ENCODE data around the gene COL27A1.

The COL27A1 gene

GRCh38 chr9:114287763-114288192 is 132.4 kb downstream of the COL27A1 start:
- Histone ChIP-seq H3K79me1 (ENCODE audit: low read length) (peaks cover 24% of the 10 kb centered on the region), H2AK5ac (ENCODE audit: low read length) (no peak overlapping the region), H3K18ac (ENCODE audit: low read length) (peak overlapping the region; percentile 6), H4K8ac (ENCODE audit: low read depth, low read length) (no peak overlapping the region), H3K4me1 (ENCODE audit: control insufficient read depth in 1 of 2, insufficient read depth in 2 of 2, low read length in 2 of 2) (peaks cover 20 to 27% of the 10 kb centered on the region in 2 experiments), H3K79me2 (ENCODE audit: control insufficient read depth, insufficient read depth, low read length, poor library complexity) (no peaks in the 10 kb centered on the region), H2AFZ (ENCODE audit: insufficient read depth, low read length, poor library complexity) (no peak overlapping the region), H2BK5ac (ENCODE audit: low read depth, low read length, poor library complexity) (no peak overlapping the region), H3K27ac (ENCODE audit: low read depth, low read length) (peak overlapping the region; percentile 46), H2BK12ac (ENCODE audit: low read length) (peak overlapping the region; percentile 39), H3K4me2 (ENCODE audit: low read length) (no peak overlapping the region), H3K14ac (ENCODE audit: low read length) (peak overlapping the region; percentile 4), H3K4me3 (ENCODE audit: low read depth, low read length) (no peak overlapping the region), H3K23ac (ENCODE audit: low read length) (no peak overlapping the region), H3K27me3 (ENCODE audit: insufficient read depth, low read length) (no peaks in the 10 kb centered on the region), H3K36me3 (ENCODE audit: control insufficient read depth in 1 of 2, insufficient read depth in 2 of 2, low read length in 2 of 2) (peaks cover 35 to 40% of the 10 kb centered on the region in 2 experiments), H4K91ac (ENCODE audit: low read depth, low read length) (peak overlapping the region; percentile 22), H3K9ac (ENCODE audit: low read length) (no peak overlapping the region), H2BK120ac (ENCODE audit: insufficient read depth, low read length, poor library complexity) (peak overlapping the region; percentile 2), H4K12ac (ENCODE audit: low read depth, low read length) (no peak overlapping the region), H3K9me3 (ENCODE audit: insufficient read depth, low read depth, low read length) (peaks cover 8% of the 10 kb centered on the region), H3K4ac (ENCODE audit: low read depth, low read length) (no peak overlapping the region)
- no CpG with 5 or more reads among the region's 15 CpGs for WGBS (ENCODE audit: extremely low coverage, insufficient coverage, insufficient read length)
- no peak for DNase-seq

DNA sequence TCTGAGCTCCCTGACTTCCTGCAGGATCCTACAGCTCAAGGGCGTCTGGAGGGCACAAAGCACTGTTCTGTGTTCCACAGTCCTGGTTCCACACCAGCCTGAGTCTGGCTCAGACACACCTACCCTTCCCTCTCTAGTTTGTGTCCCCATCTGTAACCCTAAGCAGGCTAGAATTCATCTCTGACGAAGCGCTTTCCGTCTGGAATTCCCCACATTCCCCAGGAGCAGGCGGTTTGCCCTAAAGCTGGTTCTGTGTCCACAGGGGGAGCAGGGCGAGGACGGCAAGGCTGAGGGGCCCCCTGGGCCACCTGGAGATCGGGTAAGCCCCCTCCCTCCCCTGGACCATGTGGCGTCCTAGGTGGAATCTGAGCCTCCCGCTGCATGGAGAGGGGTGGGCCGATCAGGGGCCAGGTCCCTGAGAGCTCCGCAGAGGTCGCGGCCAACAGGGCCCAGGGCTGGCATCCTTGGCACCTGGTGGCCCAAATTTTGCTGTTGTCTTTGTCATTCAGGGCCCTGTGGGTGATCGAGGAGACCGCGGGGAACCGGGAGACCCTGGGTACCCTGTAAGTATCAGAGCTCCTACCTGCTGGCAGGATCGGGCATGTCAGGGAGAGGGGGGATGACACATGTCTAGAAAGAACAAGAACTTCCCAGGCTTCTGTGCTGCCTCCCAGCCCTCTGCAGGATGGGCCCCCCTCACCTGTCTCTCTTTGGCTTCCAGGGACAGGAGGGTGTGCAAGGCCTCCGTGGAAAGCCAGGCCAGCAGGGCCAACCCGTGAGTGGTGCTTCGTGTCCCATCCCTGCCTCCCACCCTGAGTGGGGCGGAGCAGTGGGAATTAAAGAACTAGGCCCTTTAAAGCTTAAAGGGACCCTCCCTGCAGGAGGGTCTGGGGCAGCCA is 133.1 kb downstream of the COL27A1 start:
- Histone ChIP-seq H2AK5ac (ENCODE audit: low read length) (no peak overlapping the region), H3K36me3 (ENCODE audit: control insufficient read depth in 1 of 2, insufficient read depth in 2 of 2, low read length in 2 of 2) (peaks cover 32 to 39% of the 10 kb centered on the region in 2 experiments), H3K4me1 (ENCODE audit: control insufficient read depth in 1 of 2, insufficient read depth in 2 of 2, low read length in 2 of 2) (peaks cover 20 to 24% of the 10 kb centered on the region in 2 experiments), H3K4me3 (ENCODE audit: low read depth, low read length) (no peak overlapping the region), H3K23ac (ENCODE audit: low read length) (no peak overlapping the region), H3K27ac (ENCODE audit: low read depth, low read length) (peak overlapping the region; percentile 55), H3K79me1 (ENCODE audit: low read length) (peaks cover 23% of the 10 kb centered on the region), H4K91ac (ENCODE audit: low read depth, low read length) (peak overlapping the region; percentile 37), H2BK120ac (ENCODE audit: insufficient read depth, low read length, poor library complexity) (peak overlapping the region; percentile 54), H4K12ac (ENCODE audit: low read depth, low read length) (no peak overlapping the region), H3K4me2 (ENCODE audit: low read length) (no peak overlapping the region), H2AFZ (ENCODE audit: insufficient read depth, low read length, poor library complexity) (no peak overlapping the region), H3K9ac (ENCODE audit: low read length) (no peak overlapping the region), H2BK5ac (ENCODE audit: low read depth, low read length, poor library complexity) (peak overlapping the region; percentile 32), H2BK12ac (ENCODE audit: low read length) (peak overlapping the region; percentile 12), H3K79me2 (ENCODE audit: control insufficient read depth, insufficient read depth, low read length, poor library complexity) (no peaks in the 10 kb centered on the region), H3K27me3 (ENCODE audit: insufficient read depth, low read length) (no peaks in the 10 kb centered on the region), H4K8ac (ENCODE audit: low read depth, low read length) (peak overlapping the region; percentile 17), H3K18ac (ENCODE audit: low read length) (peak overlapping the region; percentile 4), H3K9me3 (ENCODE audit: insufficient read depth, low read depth, low read length) (peaks cover 8% of the 10 kb centered on the region), H3K4ac (ENCODE audit: low read depth, low read length) (no peak overlapping the region), H3K14ac (ENCODE audit: low read length) (peak overlapping the region; percentile 20)
- no CpG with 5 or more reads among the region's 23 CpGs for WGBS (ENCODE audit: extremely low coverage, insufficient coverage, insufficient read length)
- DNase-seq = peak; percentile 43 to 57

GRCh38 chr9:114289106-114289505 is 133.8 kb downstream of the COL27A1 start:
- Histone ChIP-seq H3K4me2 (ENCODE audit: low read length) (no peak overlapping the region), H3K18ac (ENCODE audit: low read length) (peak overlapping the region; percentile 33), H3K9me3 (ENCODE audit: insufficient read depth, low read depth, low read length) (peaks cover 6% of the 10 kb centered on the region), H2AFZ (ENCODE audit: insufficient read depth, low read length, poor library complexity) (no peak overlapping the region), H4K8ac (ENCODE audit: low read depth, low read length) (peak overlapping the region; percentile 12), H3K27ac (ENCODE audit: low read depth, low read length) (no peak overlapping the region), H3K23ac (ENCODE audit: low read length) (no peak overlapping the region), H3K79me1 (ENCODE audit: low read length) (peaks cover 21% of the 10 kb centered on the region), H3K4me3 (ENCODE audit: low read depth, low read length) (no peak overlapping the region), H3K27me3 (ENCODE audit: insufficient read depth, low read length) (no peaks in the 10 kb centered on the region), H3K14ac (ENCODE audit: low read length) (peak overlapping the region; percentile 24), H3K4me1 (ENCODE audit: control insufficient read depth in 1 of 2, insufficient read depth in 2 of 2, low read length in 2 of 2) (peaks cover 20 to 24% of the 10 kb centered on the region in 2 experiments), H2BK5ac (ENCODE audit: low read depth, low read length, poor library complexity) (no peak overlapping the region), H3K36me3 (ENCODE audit: control insufficient read depth in 1 of 2, insufficient read depth in 2 of 2, low read length in 2 of 2) (peaks cover 27 to 37% of the 10 kb centered on the region in 2 experiments), H4K91ac (ENCODE audit: low read depth, low read length) (peak overlapping the region; percentile 66), H3K4ac (ENCODE audit: low read depth, low read length) (no peak overlapping the region), H2BK12ac (ENCODE audit: low read length) (peak overlapping the region; percentile 55), H4K12ac (ENCODE audit: low read depth, low read length) (no peak overlapping the region), H3K9ac (ENCODE audit: low read length) (no peak overlapping the region), H2BK120ac (ENCODE audit: insufficient read depth, low read length, poor library complexity) (peak overlapping the region; percentile 40), H2AK5ac (ENCODE audit: low read length) (peak overlapping the region; percentile 15), H3K79me2 (ENCODE audit: control insufficient read depth, insufficient read depth, low read length, poor library complexity) (no peaks in the 10 kb centered on the region)
- WGBS (ENCODE audit: extremely low coverage, insufficient coverage, insufficient read length) = no CpG with 5 or more reads among the region's 13 CpGs
- no peak for DNase-seq

DNA sequence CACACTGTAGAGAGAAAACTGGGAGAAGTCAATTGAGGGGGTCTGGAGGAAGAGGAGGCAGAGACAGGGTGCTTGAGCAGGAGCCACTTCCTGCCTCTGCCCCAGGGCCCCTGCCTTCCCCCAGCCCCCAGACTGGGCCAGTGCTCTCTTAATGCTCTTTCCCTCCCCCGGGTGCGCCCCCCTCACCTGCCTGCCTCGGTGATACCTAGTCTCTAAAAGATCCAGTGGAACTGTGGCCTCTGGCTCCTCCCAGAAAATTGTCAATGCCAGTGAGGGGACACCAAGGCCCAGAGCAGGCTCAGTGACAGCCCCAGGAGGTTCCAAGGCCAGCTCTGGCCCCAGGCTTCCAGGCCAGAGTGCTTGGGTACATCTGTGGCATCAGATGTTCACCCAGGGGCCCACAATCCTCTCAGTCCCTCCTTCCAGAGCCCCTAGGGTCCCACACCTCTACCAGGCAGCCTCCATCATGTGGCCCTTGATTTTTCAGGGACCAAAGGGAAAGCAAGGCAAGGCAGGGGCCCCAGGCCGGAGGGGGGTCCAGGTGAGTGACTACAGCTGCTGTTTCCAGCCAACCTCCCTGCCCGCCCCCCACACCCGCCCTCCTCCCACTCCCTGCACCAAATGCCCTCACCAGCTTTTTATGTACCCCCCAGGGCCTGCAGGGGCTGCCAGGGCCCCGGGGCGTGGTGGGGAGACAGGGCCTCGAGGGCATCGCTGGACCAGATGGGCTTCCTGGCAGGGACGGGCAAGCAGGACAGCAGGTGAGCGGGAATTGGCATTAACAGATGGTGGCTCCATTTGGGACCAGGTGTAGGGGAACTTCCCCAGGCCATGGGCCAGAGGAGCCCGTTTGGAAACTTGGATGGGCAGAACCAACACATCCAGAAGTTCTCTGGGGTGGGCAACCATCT is 134.5 kb downstream of the COL27A1 start:
- Histone ChIP-seq H3K18ac (ENCODE audit: low read length) (no peak overlapping the region), H3K9ac (ENCODE audit: low read length) (no peak overlapping the region), H3K4ac (ENCODE audit: low read depth, low read length) (no peak overlapping the region), H3K27ac (ENCODE audit: low read depth, low read length) (no peak overlapping the region), H3K23ac (ENCODE audit: low read length) (no peak overlapping the region), H3K4me3 (ENCODE audit: low read depth, low read length) (no peak overlapping the region), H3K79me2 (ENCODE audit: control insufficient read depth, insufficient read depth, low read length, poor library complexity) (no peaks in the 10 kb centered on the region), H3K9me3 (ENCODE audit: insufficient read depth, low read depth, low read length) (peaks cover 2% of the 10 kb centered on the region), H3K79me1 (ENCODE audit: low read length) (peaks cover 20% of the 10 kb centered on the region), H2BK12ac (ENCODE audit: low read length) (no peak overlapping the region), H2BK5ac (ENCODE audit: low read depth, low read length, poor library complexity) (no peak overlapping the region), H4K8ac (ENCODE audit: low read depth, low read length) (no peak overlapping the region), H2AK5ac (ENCODE audit: low read length) (peak overlapping the region; percentile 40), H3K14ac (ENCODE audit: low read length) (no peak overlapping the region), H3K4me2 (ENCODE audit: low read length) (no peak overlapping the region), H4K12ac (ENCODE audit: low read depth, low read length) (no peak overlapping the region), H3K27me3 (ENCODE audit: insufficient read depth, low read length) (no peaks in the 10 kb centered on the region), H2BK120ac (ENCODE audit: insufficient read depth, low read length, poor library complexity) (peak overlapping the region; percentile 33), H3K4me1 (ENCODE audit: control insufficient read depth in 1 of 2, insufficient read depth in 2 of 2, low read length in 2 of 2) (peaks cover 20 to 23% of the 10 kb centered on the region in 2 experiments), H3K36me3 (ENCODE audit: control insufficient read depth in 1 of 2, insufficient read depth in 2 of 2, low read length in 2 of 2) (peaks cover 20 to 30% of the 10 kb centered on the region in 2 experiments), H2AFZ (ENCODE audit: insufficient read depth, low read length, poor library complexity) (no peak overlapping the region), H4K91ac (ENCODE audit: low read depth, low read length) (peak overlapping the region; percentile 66)
- DNase-seq = no peak
- no CpG with 5 or more reads among the region's 13 CpGs for WGBS (ENCODE audit: extremely low coverage, insufficient coverage, insufficient read length)

Data from trophoblast cell (in vitro differentiated cells and primary cell).